ENCODE measurements around the gene DDOST. TPM values are rescaled to one million over a fixed set of nuclear protein-coding genes. Genes with fewer than 3 reads are reported as not detected.

The DDOST gene
- total RNA-seq, 4 donors from 2014 or later = 70.3 to 157 (median 105) TPM

- TF ChIP-seq POLR2AphosphoS5 (IDR thresholded peaks at IDR 0.05) (no peak), POLR2A (IDR thresholded peaks at IDR 0.05) (no peak), EP300 (IDR thresholded peaks at IDR 0.05; ENCODE audit: low read depth) (no peak), CTCF (IDR thresholded peaks at IDR 0.05) (no peak)
- in situ Hi-C loops (cut with MboI; ENCODE audit: low pct_ligation_motif_present in 1 of 4, low pct_unique_long_range_greater_than_20kb in 1 of 4, low sequenced_read_pairs in 3 of 4) = no loop called here
Measured at GRCh38 chr1:20670936-20671335, 9.8 kb upstream of the DDOST start.

GRCh38 chr1:20668581-20668980 lies 7.4 kb upstream of the DDOST start:
- H3K4me1 ChIP-seq = no peaks in the 10 kb centered on the region
- no peaks in the 10 kb centered on the region for H3K27me3 ChIP-seq
- no peaks in the 10 kb centered on the region for H3K36me3 ChIP-seq
- no peaks in the 10 kb centered on the region for H3K9me3 ChIP-seq
- WGBS, 2 donors (ENCODE audit: low coverage in 1 of 2) = 75 to 90% methylated on average over 1 of the region's 1 CpG
- no peak for TF ChIP-seq EP300 (IDR thresholded peaks at IDR 0.05; ENCODE audit: low read depth)
- TF ChIP-seq CTCF (IDR thresholded peaks at IDR 0.05) = no peak
- TF ChIP-seq POLR2AphosphoS5 (IDR thresholded peaks at IDR 0.05) = no peak
- no peak for TF ChIP-seq POLR2A (IDR thresholded peaks at IDR 0.05)
- DNase-seq = no peak
- no peak overlapping the region for H3K4me3 ChIP-seq
- in situ Hi-C loops (cut with MboI; ENCODE audit: low pct_ligation_motif_present in 1 of 4, low pct_unique_long_range_greater_than_20kb in 1 of 4, low sequenced_read_pairs in 3 of 4) (no loop called here), intact Hi-C loops (cut with DNase I; ENCODE audit: low total_unique reads) (no loop called here)
- H3K27ac ChIP-seq = no peak overlapping the region

More at GRCh38 chr1:20670936-20671335, 9.8 kb upstream of the DDOST start:
- 85 to 100% methylated on average over 1 to 5 of the region's 5 CpGs for WGBS, 2 donors (ENCODE audit: low coverage in 1 of 2)
- no peaks in the 10 kb centered on the region for H3K36me3 ChIP-seq
- no peak overlapping the region for H3K27ac ChIP-seq
- H3K4me3 ChIP-seq = no peak overlapping the region
- H3K9me3 ChIP-seq = no peaks in the 10 kb centered on the region
- intact Hi-C loops (cut with DNase I; ENCODE audit: low total_unique reads) = no loop called here
- no peaks in the 10 kb centered on the region for H3K27me3 ChIP-seq
- no peaks in the 10 kb centered on the region for H3K4me1 ChIP-seq
- no peak for DNase-seq

GRCh38 chr1:20666804-20667203 lies 5.6 kb upstream of the DDOST start:
- Histone ChIP-seq H3K4me3 (no peak overlapping the region), H3K4me1 (peaks cover 0 to 5% (median 4%) of the 10 kb centered on the region in 4 donors), H3K9me3 (no peaks in the 10 kb centered on the region), H3K36me3 (no peaks in the 10 kb centered on the region), H3K27me3 (no peaks in the 10 kb centered on the region), H3K27ac (no peak overlapping the region)
- no peak for DNase-seq
- TF ChIP-seq CTCF (IDR thresholded peaks at IDR 0.05) (no peak), POLR2A (IDR thresholded peaks at IDR 0.05) (no peak), EP300 (IDR thresholded peaks at IDR 0.05; ENCODE audit: low read depth) (no peak), POLR2AphosphoS5 (IDR thresholded peaks at IDR 0.05) (no peak)
- 88% methylated on average over 1 of the region's 1 CpG; no CpG with 5 or more reads in 1 of the 2 donors for WGBS, 2 donors (ENCODE audit: low coverage in 1 of 2)
- in situ Hi-C loops (cut with MboI; ENCODE audit: low pct_ligation_motif_present in 1 of 4, low pct_unique_long_range_greater_than_20kb in 1 of 4, low sequenced_read_pairs in 3 of 4) (no loop called here), intact Hi-C loops (cut with DNase I; ENCODE audit: low total_unique reads) (no loop called here)

GRCh38 chr1:20666146-20666545 lies 5.0 kb upstream of the DDOST start:
- Histone ChIP-seq H3K27me3 (no peaks in the 10 kb centered on the region), H3K27ac (no peak overlapping the region), H3K4me1 (peaks cover 0 to 6% (median 4%) of the 10 kb centered on the region in 4 donors), H3K36me3 (no peaks in the 10 kb centered on the region), H3K9me3 (no peaks in the 10 kb centered on the region), H3K4me3 (no peak overlapping the region)
- DNase-seq = no peak
- TF ChIP-seq CTCF (IDR thresholded peaks at IDR 0.05) (no peak), EP300 (IDR thresholded peaks at IDR 0.05; ENCODE audit: low read depth) (no peak), POLR2A (IDR thresholded peaks at IDR 0.05) (no peak), POLR2AphosphoS5 (IDR thresholded peaks at IDR 0.05) (no peak)
- in situ Hi-C loops (cut with MboI; ENCODE audit: low pct_ligation_motif_present in 1 of 4, low pct_unique_long_range_greater_than_20kb in 1 of 4, low sequenced_read_pairs in 3 of 4) (no loop called here), intact Hi-C loops (cut with DNase I; ENCODE audit: low total_unique reads) (no loop called here)
- WGBS, 2 donors (ENCODE audit: low coverage in 1 of 2) = 82% methylated on average over 4 to 14 of the region's 16 CpGs

All from transverse colon (tissue), 4 donors.